HG03575 (cell line): ENCODE results near the gene POLE.

ENCODE experiments used
- ATAC-seq: cut with Tn5 transposase; IDR thresholded peaks from one replicate; pipeline ENCODE4 v1.9.1; 2021; ENCODE audit not compliant: unreplicated experiment, insufficient number of reproducible peaks, low FRiP score; ENCODE audit errors: extremely low read depth

The POLE gene

GRCh38 chr12:132687211-132688164 lies at the start of gene POLE, which contains the start of gene PXMP2:
Gene POLE (minus strand): TSS chr12:132687342. CDS start chr12:132687315, 27 bp downstream.
Gene PXMP2 (plus strand): TSS chr12:132687587. CDS start chr12:132687671, 84 bp downstream.
- ATAC-seq: no peak

- ATAC-seq: no peak
Observed at GRCh38 chr12:132736913-132737312, 49.8 kb upstream of the POLE start.

DNA sequence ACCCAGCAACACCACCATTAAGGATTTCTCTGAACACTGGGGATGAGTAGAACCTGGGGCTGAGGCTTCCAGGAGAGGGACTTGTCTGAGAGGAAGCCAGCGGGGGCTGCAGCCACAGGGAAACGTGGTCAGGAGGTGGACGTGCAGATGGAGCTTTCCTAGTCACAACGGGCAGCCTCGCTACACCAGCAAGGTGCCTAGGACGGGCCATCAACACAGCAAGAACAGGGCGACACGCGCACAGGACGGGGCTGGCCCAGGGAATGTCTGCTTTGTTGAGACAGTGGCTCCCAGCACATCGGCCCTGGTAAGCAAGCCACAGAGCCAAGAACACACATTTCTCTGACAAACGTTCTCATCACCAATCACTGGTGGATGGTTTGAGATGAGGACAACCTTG lies 49.2 kb upstream of the POLE start:
- no peak for ATAC-seq

- ATAC-seq: no peak
Observed at GRCh38 chr12:132735496-132735895, 48.4 kb upstream of the POLE start.

- ATAC-seq: no peak
Observed at GRCh38 chr12:132734206-132734605, 47.1 kb upstream of the POLE start.

DNA sequence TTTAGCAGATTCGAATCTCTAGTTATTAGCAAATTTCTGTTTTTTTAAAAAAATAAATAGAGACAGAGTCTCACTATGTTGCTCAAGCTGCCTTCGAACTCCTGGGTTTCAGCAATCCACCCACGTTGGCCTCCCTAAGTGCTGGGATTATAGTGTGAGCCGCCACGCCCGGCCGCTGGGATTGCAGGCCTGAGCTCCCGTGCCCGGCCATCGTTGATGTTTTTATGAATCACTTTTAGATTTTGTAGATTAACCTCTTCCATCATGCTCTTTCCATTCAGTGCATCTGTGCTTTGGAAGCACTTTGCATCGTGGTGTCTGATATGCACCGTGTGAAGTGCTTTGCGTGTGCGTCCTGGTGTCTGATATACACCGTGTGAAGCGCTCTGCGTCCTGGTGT lies 44.4 kb upstream of the POLE start:
- ATAC-seq: no peak

DNA sequence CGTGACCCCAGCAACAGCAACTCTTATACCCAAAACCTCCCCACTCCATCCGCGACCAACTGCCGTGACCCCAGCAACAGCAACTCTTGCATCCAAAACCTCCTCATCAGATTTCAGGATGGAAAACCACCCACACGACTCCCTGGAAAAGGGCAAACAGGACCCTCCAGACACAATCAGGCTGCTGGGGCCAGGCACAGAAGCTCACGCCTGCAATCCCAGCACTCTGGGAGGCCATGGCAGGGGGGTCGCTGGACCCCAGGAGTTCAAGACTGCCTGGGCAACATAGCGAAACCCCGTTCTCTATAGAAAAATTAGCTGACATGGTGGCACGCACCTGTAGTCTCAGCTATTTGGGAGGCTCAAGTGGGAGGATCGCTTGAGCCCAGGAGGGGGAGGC lies 43.2 kb upstream of the POLE start:
- no peak for ATAC-seq

- no peak for ATAC-seq
Observed at GRCh38 chr12:132729541-132730320, 42.6 kb upstream of the POLE start.

GRCh38 chr12:132728502-132728901 lies 41.4 kb upstream of the POLE start:
- ATAC-seq: no peak

DNA sequence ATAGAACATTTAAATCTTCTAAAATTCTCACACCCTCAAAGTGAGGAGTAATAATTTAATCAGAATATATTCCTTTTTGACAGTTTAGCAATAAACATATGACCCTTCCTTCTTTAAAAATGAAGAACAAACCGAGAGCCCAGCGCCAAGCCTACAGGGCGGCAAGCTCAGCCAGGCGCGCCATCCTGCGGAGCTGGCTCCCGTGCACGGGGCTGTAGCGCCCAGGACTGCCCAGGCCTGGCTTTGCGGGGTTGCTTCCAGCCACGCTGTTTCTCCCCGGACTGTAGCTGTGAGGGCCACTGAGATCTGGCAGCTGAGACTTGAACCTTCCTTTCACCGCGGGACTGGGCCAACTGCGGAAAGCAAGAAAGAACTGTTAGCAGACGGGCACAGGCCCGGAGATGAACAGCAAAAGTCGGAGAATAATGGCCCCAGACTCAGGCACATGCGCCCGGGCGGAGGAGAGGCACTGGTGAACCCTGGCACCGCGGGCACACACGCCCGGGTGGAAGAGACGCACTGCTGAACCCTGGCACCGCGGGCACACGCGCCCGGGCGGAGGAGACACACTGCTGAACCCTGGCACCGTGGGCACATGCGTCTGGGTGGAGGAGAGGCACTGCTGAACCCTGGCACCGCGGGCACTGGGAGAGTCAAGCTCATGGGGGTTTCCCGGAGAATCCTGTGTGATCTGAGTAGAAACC lies 40.1 kb upstream of the POLE start:
- ATAC-seq: no peak

DNA sequence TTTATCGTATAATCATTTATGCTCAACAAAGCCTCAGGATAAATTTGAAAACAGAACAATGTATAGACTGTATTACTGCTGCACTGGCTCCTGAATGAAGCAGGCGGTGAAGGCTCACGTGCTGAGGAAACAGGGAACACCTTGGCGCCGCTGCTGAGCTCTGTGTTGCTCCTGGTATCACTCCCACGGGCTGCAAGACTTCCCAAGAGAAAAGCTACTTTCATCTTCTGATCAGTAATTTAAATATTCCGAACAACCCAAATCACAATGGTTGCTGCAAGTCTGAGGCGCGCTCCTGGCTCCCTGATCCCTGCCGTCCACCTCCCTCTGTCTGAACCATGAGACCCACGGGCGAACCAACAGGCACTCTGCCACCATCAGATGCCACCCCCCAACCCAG lies 39.2 kb upstream of the POLE start:
- no peak for ATAC-seq

GRCh38 chr12:132724506-132725241 lies 37.5 kb upstream of the POLE start:
- no peak for ATAC-seq

DNA sequence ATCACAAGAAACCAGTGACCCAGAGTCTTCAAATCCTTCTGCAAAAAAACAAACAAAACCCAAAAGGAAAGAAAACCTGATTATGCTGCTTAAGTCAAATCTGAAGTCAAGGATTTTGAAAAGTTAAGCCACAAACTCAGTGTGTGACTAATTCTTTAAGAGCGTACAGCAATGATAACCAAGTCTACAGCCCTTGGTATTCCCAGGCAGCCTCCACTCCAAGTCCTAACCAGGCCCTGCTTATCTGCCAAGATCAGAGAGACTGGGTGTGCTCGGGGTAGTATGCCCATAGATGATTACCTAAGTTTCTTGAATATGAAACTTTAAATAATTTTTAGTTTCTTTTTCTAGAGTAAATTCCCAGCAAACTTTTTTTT lies 36.6 kb upstream of the POLE start:
- no peak for ATAC-seq

- ATAC-seq: no peak
Observed at GRCh38 chr12:132723015-132723763, 36.0 kb upstream of the POLE start.

- no peak for ATAC-seq
Observed at GRCh38 chr12:132720606-132721345, 33.6 kb upstream of the POLE start.

- no peak for ATAC-seq
Observed at GRCh38 chr12:132719954-132720324, 32.8 kb upstream of the POLE start.

GRCh38 chr12:132719141-132719953 lies 32.2 kb upstream of the POLE start:
- ATAC-seq: no peak
